ENCODE results near the gene TINCR.
"Not testable (repeated sequence)": the region's sequence is repeated elsewhere in the genome, so short reads cannot be mapped to it uniquely, and the experiment has no call there.

DNA sequence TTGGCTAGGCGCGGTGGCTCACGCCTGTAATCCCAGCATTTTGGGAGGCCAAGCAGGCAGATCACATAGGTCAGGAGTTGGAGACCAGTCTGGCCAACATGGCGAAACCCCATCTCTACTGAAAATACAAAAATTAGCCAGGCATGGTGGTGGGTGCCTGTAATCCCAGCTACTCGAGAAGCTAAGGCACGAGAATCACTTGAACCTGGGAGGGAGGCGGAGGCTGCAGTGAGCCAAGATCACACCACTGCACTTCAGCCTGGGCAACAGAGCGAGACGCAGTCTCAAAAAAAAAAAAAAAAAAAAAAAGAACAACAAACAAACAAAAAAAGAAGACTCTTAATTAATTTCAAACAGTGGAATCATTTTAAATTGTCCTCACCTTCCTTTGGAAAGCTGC is 41.0 kb upstream of the TINCR start:
- TF ChIP-seq, protein P1, sequence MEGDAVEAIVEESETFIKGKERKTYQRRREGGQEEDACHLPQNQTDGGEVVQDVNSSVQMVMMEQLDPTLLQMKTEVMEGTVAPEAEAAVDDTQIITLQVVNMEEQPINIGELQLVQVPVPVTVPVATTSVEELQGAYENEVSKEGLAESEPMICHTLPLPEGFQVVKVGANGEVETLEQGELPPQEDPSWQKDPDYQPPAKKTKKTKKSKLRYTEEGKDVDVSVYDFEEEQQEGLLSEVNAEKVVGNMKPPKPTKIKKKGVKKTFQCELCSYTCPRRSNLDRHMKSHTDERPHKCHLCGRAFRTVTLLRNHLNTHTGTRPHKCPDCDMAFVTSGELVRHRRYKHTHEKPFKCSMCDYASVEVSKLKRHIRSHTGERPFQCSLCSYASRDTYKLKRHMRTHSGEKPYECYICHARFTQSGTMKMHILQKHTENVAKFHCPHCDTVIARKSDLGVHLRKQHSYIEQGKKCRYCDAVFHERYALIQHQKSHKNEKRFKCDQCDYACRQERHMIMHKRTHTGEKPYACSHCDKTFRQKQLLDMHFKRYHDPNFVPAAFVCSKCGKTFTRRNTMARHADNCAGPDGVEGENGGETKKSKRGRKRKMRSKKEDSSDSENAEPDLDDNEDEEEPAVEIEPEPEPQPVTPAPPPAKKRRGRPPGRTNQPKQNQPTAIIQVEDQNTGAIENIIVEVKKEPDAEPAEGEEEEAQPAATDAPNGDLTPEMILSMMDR (IDR thresholded peaks at IDR 0.05), result not testable (repeated sequence)
- not testable (repeated sequence) for TF ChIP-seq POLR2A (IDR thresholded peaks at IDR 0.05)

All from lower leg skin (tissue), 3 donors.